ENCODE results near the gene SND1.

- TF ChIP-seq CTCF (IDR thresholded peaks at IDR 0.05; ENCODE audit: low read depth, low read length, missing input control) (no peak), RXRA (IDR thresholded peaks at IDR 0.05) (no peak), RAD21 (IDR thresholded peaks at IDR 0.05) (no peak), REST (IDR thresholded peaks at IDR 0.05) (no peak), ATF3 (IDR thresholded peaks at IDR 0.05) (no peak), MAX (IDR thresholded peaks at IDR 0.05) (no peak), GABPA (IDR thresholded peaks at IDR 0.05 in 1 of 2, conservative IDR thresholded peaks at IDR 0.05 in 1 of 2) (no peak), TAF1 (conservative IDR thresholded peaks at IDR 0.05) (no peak), SP1 (IDR thresholded peaks at IDR 0.05) (no peak), ZBTB33 (IDR thresholded peaks at IDR 0.05) (no peak)
Measured at GRCh38 chr7:128067983-128068382, 416.0 kb downstream of the SND1 start.

All from liver (tissue), 3 donors.